B cell (primary cell): ENCODE measurements around the gene TMEM120B. TPM values are rescaled to one million over a fixed set of nuclear protein-coding genes. Genes with fewer than 3 reads are reported as not detected.
"Not testable (repeated sequence)": the region's sequence is repeated elsewhere in the genome, so short reads cannot be mapped to it uniquely, and the experiment has no call there.

Source experiments
- ATAC-seq: fragments of 200-7000 bp; cut with Tn5 transposase; one replicate; pipeline ENCODE4 v1.10.0; 2021; ENCODE audit warnings: low read depth, mild to moderate bottlenecking, moderate number of reproducible peaks, moderate library complexity
- CTCF ChIA-PET: fragments of 350-600 bp; sonication (Branson Sonifier 250); formaldehyde crosslinking; loops from one replicate; lab custom pipeline; 2021; ENCODE audit warnings: antibody characterized with exemption, inconsistent platforms; lab: Charles Lee
- POLR2A ChIA-PET: fragments of 350-600 bp; sonication (Branson Sonifier 250); formaldehyde crosslinking; loops from one replicate; lab custom pipeline; 2021; ENCODE audit warnings: antibody characterized with exemption; lab: Charles Lee
- DNase-seq: peaks from one replicate; pipeline ENCODE4 v3.0.0; 2013
- H2AFZ ChIP-seq: 2 replicates; pipeline ENCODE4 v1.6.1; 2012; ENCODE audit warnings: mild to moderate bottlenecking, low read depth, low read length; ENCODE audit not compliant: insufficient read depth, poor library complexity, severe bottlenecking
- H3K27ac ChIP-seq, 2 donors: 1 replicate in 1 of 2; 2 replicates in 1 of 2; pipeline ENCODE4 v1.5.1; 2012 to 2013; ENCODE audit warnings: low read length in 2 of 2, mild to moderate bottlenecking in 2 of 2, moderate library complexity in 1 of 2
- H3K27me3 ChIP-seq, 4 experiments: fragments of 200-600 bp in 1 of 4; sonication (generic) in 1 of 4; replicated peaks in 1 of 4; 1 replicate in 2 of 4; 2 replicates in 2 of 4; pipeline versions ENCODE4 v1.6.1 to v1.7.0; 2013 to 2016; ENCODE audit warnings: low read length in 3 of 4, mild to moderate bottlenecking in 2 of 4, mixed read lengths in 1 of 4, moderate library complexity in 1 of 4; ENCODE audit not compliant: insufficient read depth in 4 of 4, control insufficient read depth in 3 of 4; ENCODE audit errors: control extremely low read depth in 1 of 4
- H3K36me3 ChIP-seq, 2 experiments: replicated peaks in 1 of 2; 1 replicate in 1 of 2; 2 replicates in 1 of 2; pipeline versions ENCODE4 v1.6.1 to v1.7.1; 2013; ENCODE audit warnings: low read length in 1 of 2; ENCODE audit not compliant: insufficient read depth in 2 of 2, control insufficient read depth in 1 of 2; ENCODE audit errors: control extremely low read depth in 1 of 2, extremely low read depth in 1 of 2
- H3K4me1 ChIP-seq, 2 donors: fragments of 200-600 bp in 1 of 2; sonication (generic) in 1 of 2; 1 replicate in 1 of 2; 2 replicates in 1 of 2; pipeline versions ENCODE4 v1.5.1 to v1.6.1; 2013 to 2017; ENCODE audit warnings: low read length in 2 of 2; ENCODE audit not compliant: control insufficient read depth in 2 of 2, insufficient read depth in 2 of 2
- H3K4me2 ChIP-seq: replicated peaks from 2 replicates; pipeline ENCODE3; 2012; ENCODE audit warnings: mild to moderate bottlenecking, low read depth, low read length; ENCODE audit not compliant: poor library complexity, severe bottlenecking
- H3K4me3 ChIP-seq, 5 experiments: fragments of 200-600 bp in 1 of 5; sonication (generic) in 1 of 5; 1 replicate in 3 of 5; 2 replicates in 2 of 5; pipeline versions ENCODE4 v1.5.1 to v1.7.0; 2011 to 2016; ENCODE audit warnings: low read length in 4 of 5, mild to moderate bottlenecking in 4 of 5, low read depth in 2 of 5, control low read depth in 1 of 5, moderate library complexity in 1 of 5; ENCODE audit not compliant: insufficient read depth in 1 of 5; ENCODE audit errors: control extremely low read depth in 1 of 5, extremely low read depth in 1 of 5
- H3K79me2 ChIP-seq: fragments of 200-600 bp; sonication (generic); one replicate; pipeline ENCODE4 v1.6.0; 2016; ENCODE audit warnings: low read length; ENCODE audit not compliant: control insufficient read depth, insufficient read depth
- H3K9ac ChIP-seq: fragments of 200-600 bp; sonication (generic); 2 replicates; pipeline ENCODE4 v1.6.1; 2017; ENCODE audit warnings: mild to moderate bottlenecking, low read length, moderate library complexity
- H3K9me3 ChIP-seq, 3 donors: one replicate each; pipeline versions ENCODE4 v1.6.1 to v1.7.1; 2013; ENCODE audit warnings: low read length in 2 of 3; ENCODE audit not compliant: control insufficient read depth in 2 of 3, insufficient read depth in 1 of 3; ENCODE audit errors: control extremely low read depth in 1 of 3
- H4K20me1 ChIP-seq: 2 replicates; pipeline ENCODE4 v1.6.0; 2012; ENCODE audit warnings: mild to moderate bottlenecking, low read length; ENCODE audit not compliant: insufficient read depth, control insufficient read depth, poor library complexity, severe bottlenecking
- H3K27ac Mint-ChIP-seq: one replicate; pipeline ENCODE4 v1.8.0; 2021; ENCODE audit warnings: mixed read lengths
- H3K27me3 Mint-ChIP-seq: one replicate; pipeline ENCODE4 v1.8.0; 2021; ENCODE audit warnings: mixed read lengths
- H3K4me1 Mint-ChIP-seq: one replicate; pipeline ENCODE4 v1.8.0; 2021; ENCODE audit warnings: mixed read lengths
- H3K4me3 Mint-ChIP-seq: one replicate; pipeline ENCODE4 v1.8.0; 2021; ENCODE audit warnings: mixed read lengths
- H3K9me3 Mint-ChIP-seq: one replicate; pipeline ENCODE4 v1.8.0; 2022; ENCODE audit warnings: mixed read lengths; ENCODE audit not compliant: insufficient read depth
- CTCF ChIP-seq: fragments of 200-600 bp; IDR thresholded peaks from one replicate; pipeline ENCODE4 v1.8.0; 2022; ENCODE audit warnings: antibody characterized with exemption, mild to moderate bottlenecking
- EZH2 ChIP-seq: IDR thresholded peaks from 2 replicates; pipeline ENCODE4 v1.6.1; 2012; ENCODE audit warnings: borderline replicate concordance, low read depth, mild to moderate bottlenecking, moderate library complexity, low read length; ENCODE audit not compliant: insufficient read depth, poor library complexity, severe bottlenecking
- WGBS: methylation state at CpG from one replicate; pipeline ENCODE4 v1.1.5; 2013; ENCODE audit warnings: missing lambda C conversion rate; ENCODE audit not compliant: insufficient coverage; 5-methylcytosine and 5-hydroxymethylcytosine counted together
- intact Hi-C: fragments of 100-400 bp; cut with micrococcal nuclease; formaldehyde crosslinking; loops from one replicate; pipeline ENCODE4 v1.10.0; 2022
- polyA plus RNA-seq: library from polyadenylated mRNA; depleted of rRNA; stranded (reverse); fragments of >200 nt; gene quantifications from 2 replicates; pipeline ENCODE4 v1.2.3, GENCODE V29; 2012
- total RNA-seq, 2 donors: library from RNA; stranded (reverse); fragments of 120-200 nt in 1 of 2; gene quantifications; 1 replicate in 1 of 2; 2 replicates in 1 of 2; pipeline versions ENCODE4 v1.2.3 to v1.2.4, GENCODE V29; 2013 to 2022

Gene TMEM120B
- total and polyA plus RNA-seq, 2 donors (not counting 1 experiment from before 2014, with no cell fraction given), result 9.2 to 9.7 TPM

DNA sequence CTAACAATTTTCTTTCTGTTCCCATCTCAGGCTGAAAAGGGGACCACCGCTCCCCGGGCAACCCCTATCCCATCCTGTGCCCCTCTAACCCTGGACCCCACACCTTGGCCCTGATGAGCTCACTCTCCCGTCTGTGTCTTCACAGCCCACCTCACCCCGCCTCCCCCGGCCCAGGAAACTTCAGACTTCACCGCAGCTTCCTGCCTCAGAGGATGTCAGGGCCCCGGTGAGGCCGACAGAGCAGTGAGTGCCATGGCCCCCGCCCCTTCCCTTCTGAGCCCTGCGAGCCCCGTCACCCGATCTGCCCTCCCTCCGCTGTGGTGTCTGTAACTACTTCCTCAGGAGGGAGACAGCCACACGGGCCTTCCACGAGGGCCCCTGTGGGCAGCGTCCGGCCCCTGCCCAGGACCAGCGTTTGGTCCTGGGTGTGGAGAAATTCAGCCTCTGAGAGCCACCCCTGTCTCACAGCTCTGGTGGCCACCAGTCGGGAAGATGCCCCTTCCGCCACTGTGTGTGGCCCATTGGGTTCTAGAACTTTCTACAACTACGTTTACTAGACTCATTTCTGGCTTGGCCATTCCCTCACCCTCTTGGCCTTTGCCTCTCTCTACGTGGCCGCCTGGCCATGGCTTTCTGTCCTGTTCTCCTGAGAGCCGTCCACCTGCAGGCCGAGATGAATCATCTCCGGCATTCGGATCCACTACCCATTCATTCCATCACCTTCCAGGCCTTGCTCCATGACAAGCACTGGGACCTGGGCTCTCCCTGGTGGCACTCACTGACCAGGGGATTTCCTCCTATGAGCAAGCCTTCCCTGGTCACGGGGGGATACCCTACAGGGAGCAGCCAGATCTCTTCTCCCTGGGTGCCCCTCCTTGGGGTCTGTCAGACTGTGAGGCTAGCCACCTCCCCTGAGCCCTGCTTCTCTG is 77.5 kb downstream of the TMEM120B start:
- POLR2A ChIA-PET, result interaction anchor here (0.6 to 8.5 kb wide), 9 partner anchors 8 to 791 kb away, joined by 3 to 267 read pairs (median 6); partner anchors contain the start of gene SETD1B
- DNase-seq (peak; percentile 96), ATAC-seq (peak; percentile 63)
- Histone ChIP-seq H3K79me2 (peaks cover 93% of the 10 kb centered on the region), H3K9me3 (no peaks in the 10 kb centered on the region), H3K27me3 (no peaks in the 10 kb centered on the region), H3K36me3 (peaks cover 0 to 9% of the 10 kb centered on the region in 2 experiments), H3K27ac (peak overlapping the region; percentile 90 to 100), H2AFZ (peak overlapping the region; percentile 29), H4K20me1 (peaks cover 16% of the 10 kb centered on the region), H3K4me3 (peak overlapping the region; percentile 28 to 60 (median 58)), H3K4me2 (peak overlapping the region; percentile 85), H3K9ac (peak overlapping the region; percentile 73), H3K4me1 (peaks cover 73 to 91% of the 10 kb centered on the region in 2 donors)
- CTCF ChIA-PET, result interaction anchor here (0.5 to 33.5 kb wide), 8 partner anchors 2 to 238 kb away, joined by 3 to 1947 read pairs (median 4); partner anchors contain the start of genes PSMD9, RHOF, SETD1B and TMEM120B
- WGBS, result 18% methylated on average over 25 of the region's 28 CpGs
- Mint-ChIP-seq H3K9me3 (no peaks in the 10 kb centered on the region), H3K4me1 (peaks cover 79% of the 10 kb centered on the region), H3K27me3 (no peaks in the 10 kb centered on the region), H3K27ac (peak overlapping the region; percentile 98), H3K4me3 (peak overlapping the region; percentile 88)
- intact Hi-C loops, result loop anchor here (5.0 to 10.0 kb wide), 4 partner anchors 163 to 323 kb away; partner anchors contain the start of genes BCL7A and ORAI1
- TF ChIP-seq EZH2 (no peak), CTCF (no peak)

GRCh38 chr12:121790785-121791184 is 78.2 kb downstream of the TMEM120B start:
- Histone ChIP-seq H3K4me3 (peak overlapping the region in 4 of 5 experiments; percentile 9 to 28 (median 18)), H3K79me2 (peaks cover 86% of the 10 kb centered on the region), H3K4me1 (peaks cover 74 to 89% of the 10 kb centered on the region in 2 donors), H3K9ac (peak overlapping the region; percentile 73), H3K4me2 (peak overlapping the region; percentile 99), H3K27ac (peak overlapping the region; percentile 90 to 100), H4K20me1 (peaks cover 21% of the 10 kb centered on the region), H3K36me3 (peaks cover 0 to 15% of the 10 kb centered on the region in 2 experiments)
- peaks cover 81% of the 10 kb centered on the region for H3K4me1 Mint-ChIP-seq
- WGBS, result 49% methylated on average over 6 of the region's 8 CpGs
- H3K27me3 Mint-ChIP-seq, H3K27me3 ChIP-seq, H2AFZ ChIP-seq, DNase-seq, H3K9me3 Mint-ChIP-seq, H3K9me3 ChIP-seq, ATAC-seq: not testable (repeated sequence)
- ChIA-PET POLR2A (interaction anchor here (0.6 to 8.5 kb wide), 3 partner anchors 9 to 254 kb away, joined by 7 to 267 read pairs (median 60); partner anchors contain the start of gene SETD1B), CTCF (interaction anchor here (1.6 to 33.5 kb wide), 3 partner anchors 3 to 98 kb away, joined by 4 to 1947 read pairs (median 1947); partner anchors contain the start of genes PSMD9, RHOF and SETD1B)
- H3K4me3 Mint-ChIP-seq, result peak overlapping the region; percentile 88
- intact Hi-C loops, result loop anchor here (5.0 to 10.0 kb wide), 4 partner anchors 163 to 323 kb away; partner anchors contain the start of genes BCL7A and ORAI1
- peak overlapping the region; percentile 98 for H3K27ac Mint-ChIP-seq
